Measurements from ENCODE around the gene NVL.

Gene NVL

GRCh38 chr1:224182866-224183590, 146.9 kb downstream of the NVL start, which contains the start of gene DEGS1:
Gene DEGS1 (plus strand): TSS chr1:224183240. CDS start chr1:224183337, 97 bp downstream.
- Histone ChIP-seq H3K36me3 (ENCODE audit: insufficient read depth, low read length) (peaks cover 17% of the 10 kb centered on the region), H3K79me2 (ENCODE audit: insufficient read depth, low read length) (peaks cover 43% of the 10 kb centered on the region), H3K27me3 (ENCODE audit: insufficient read depth, low read length) (no peaks in the 10 kb centered on the region), H3K9ac (ENCODE audit: low read length) (peak within 1 kb of the TSS; percentile 90), H3K4me2 (ENCODE audit: low read length) (peak within 1 kb of the TSS; percentile 81), H4K20me1 (ENCODE audit: insufficient read depth, low read length) (no peaks in the 10 kb centered on the region), H3K27ac (ENCODE audit: low read depth, low read length, poor library complexity, severe bottlenecking) (peak within 1 kb of the TSS; percentile 86), H3K9me2 (ENCODE audit: low read depth, low read length) (no peaks in the 10 kb centered on the region), H3F3A (ENCODE audit: insufficient read depth, low read length) (no peaks in the 10 kb centered on the region; the same call in 1 of the 2 replicates), H2AFZ (ENCODE audit: low read length) (peak within 1 kb of the TSS; percentile 32), H3K4me3 (ENCODE audit: low read depth, low read length, poor library complexity, severe bottlenecking) (peak within 1 kb of the TSS; percentile 88), H3K4me1 (ENCODE audit: insufficient read depth, low read length, severe bottlenecking) (peaks cover 37% of the 10 kb centered on the region), H3K9me3 (ENCODE audit: low read length) (no peaks in the 10 kb centered on the region)
- TF ChIP-seq EZH2 (IDR thresholded peaks at IDR 0.05; ENCODE audit: borderline replicate concordance, low read length) (no peak), CTCF (IDR thresholded peaks at IDR 0.05; ENCODE audit: low read length) (no peak)

- H4K20me1 ChIP-seq (ENCODE audit: insufficient read depth, low read length) = no peaks in the 10 kb centered on the region
- H3K27ac ChIP-seq (ENCODE audit: low read depth, low read length, poor library complexity, severe bottlenecking) = peak overlapping the region; percentile 86
- H3K79me2 ChIP-seq (ENCODE audit: insufficient read depth, low read length) = peaks cover 35% of the 10 kb centered on the region
Observed at GRCh38 chr1:224182057-224182865, 147.7 kb downstream of the NVL start.

GRCh38 chr1:224181453-224181810, 148.5 kb downstream of the NVL start:
- TF ChIP-seq CTCF (IDR thresholded peaks at IDR 0.05; ENCODE audit: low read length) = no peak
- no peak for TF ChIP-seq EZH2 (IDR thresholded peaks at IDR 0.05; ENCODE audit: borderline replicate concordance, low read length)
- Histone ChIP-seq H3K9ac (ENCODE audit: low read length) (no peak overlapping the region), H3K27ac (ENCODE audit: low read depth, low read length, poor library complexity, severe bottlenecking) (no peak overlapping the region)

More at GRCh38 chr1:224182057-224182865, 147.7 kb downstream of the NVL start:
- no peak for TF ChIP-seq EZH2 (IDR thresholded peaks at IDR 0.05; ENCODE audit: borderline replicate concordance, low read length)
- TF ChIP-seq CTCF (IDR thresholded peaks at IDR 0.05; ENCODE audit: low read length) = no peak
- peaks cover 9% of the 10 kb centered on the region for H3K36me3 ChIP-seq (ENCODE audit: insufficient read depth, low read length)
- H3F3A ChIP-seq (ENCODE audit: insufficient read depth, low read length) = no peaks in the 10 kb centered on the region; the same call in 1 of the 2 replicates
- H3K9ac ChIP-seq (ENCODE audit: low read length) = peak overlapping the region; percentile 90
- no peaks in the 10 kb centered on the region for H3K27me3 ChIP-seq (ENCODE audit: insufficient read depth, low read length)
- peak overlapping the region; percentile 88 for H3K4me3 ChIP-seq (ENCODE audit: low read depth, low read length, poor library complexity, severe bottlenecking)
- peak overlapping the region; percentile 81 for H3K4me2 ChIP-seq (ENCODE audit: low read length)
- H3K9me3 ChIP-seq (ENCODE audit: low read length) = no peaks in the 10 kb centered on the region
- H3K9me2 ChIP-seq (ENCODE audit: low read depth, low read length) = no peaks in the 10 kb centered on the region
- H3K4me1 ChIP-seq (ENCODE audit: insufficient read depth, low read length, severe bottlenecking) = peaks cover 37% of the 10 kb centered on the region
- H2AFZ ChIP-seq (ENCODE audit: low read length) = peak overlapping the region; percentile 32

More at GRCh38 chr1:224181453-224181810, 148.5 kb downstream of the NVL start:
- Histone ChIP-seq H3K4me3 (ENCODE audit: low read depth, low read length, poor library complexity, severe bottlenecking) (no peak overlapping the region), H3K9me3 (ENCODE audit: low read length) (no peaks in the 10 kb centered on the region), H3F3A (ENCODE audit: insufficient read depth, low read length) (no peaks in the 10 kb centered on the region; the same call in 1 of the 2 replicates), H3K4me2 (ENCODE audit: low read length) (no peak overlapping the region), H3K4me1 (ENCODE audit: insufficient read depth, low read length, severe bottlenecking) (peaks cover 34% of the 10 kb centered on the region), H4K20me1 (ENCODE audit: insufficient read depth, low read length) (no peaks in the 10 kb centered on the region), H2AFZ (ENCODE audit: low read length) (no peak overlapping the region), H3K27me3 (ENCODE audit: insufficient read depth, low read length) (no peaks in the 10 kb centered on the region), H3K79me2 (ENCODE audit: insufficient read depth, low read length) (peaks cover 27% of the 10 kb centered on the region), H3K9me2 (ENCODE audit: low read depth, low read length) (no peaks in the 10 kb centered on the region), H3K36me3 (ENCODE audit: insufficient read depth, low read length) (peaks cover 3% of the 10 kb centered on the region; the same call in 1 of the 2 replicates)

Data from OCI-LY1 (cell line).